ENCODE measurements around the gene CRABP1.

Gene CRABP1

DNA sequence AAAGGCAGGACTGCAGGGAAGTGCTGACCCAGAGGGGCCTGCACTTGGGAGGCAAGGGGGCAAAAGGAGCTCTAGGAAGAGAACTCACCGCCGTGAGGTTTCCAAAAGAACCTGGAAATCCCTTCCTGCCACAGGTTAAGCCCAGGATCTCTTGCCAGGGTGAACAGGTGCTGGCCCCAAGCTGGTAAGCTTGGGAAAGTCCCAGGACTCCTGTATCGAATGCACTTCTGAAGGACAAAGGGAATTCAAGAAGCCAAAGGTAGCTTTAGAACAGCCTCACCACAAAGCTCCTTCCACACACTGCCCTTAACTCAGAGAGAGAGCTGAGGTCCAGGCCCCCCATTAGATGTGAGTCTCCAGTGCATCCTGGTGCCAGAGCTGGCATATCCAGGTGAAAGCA is 28.9 kb upstream of the CRABP1 start:
- H3K4me3 ChIP-seq (ENCODE audit: low read depth, low read length), result no peak overlapping the region
- TF ChIP-seq, protein P1, sequence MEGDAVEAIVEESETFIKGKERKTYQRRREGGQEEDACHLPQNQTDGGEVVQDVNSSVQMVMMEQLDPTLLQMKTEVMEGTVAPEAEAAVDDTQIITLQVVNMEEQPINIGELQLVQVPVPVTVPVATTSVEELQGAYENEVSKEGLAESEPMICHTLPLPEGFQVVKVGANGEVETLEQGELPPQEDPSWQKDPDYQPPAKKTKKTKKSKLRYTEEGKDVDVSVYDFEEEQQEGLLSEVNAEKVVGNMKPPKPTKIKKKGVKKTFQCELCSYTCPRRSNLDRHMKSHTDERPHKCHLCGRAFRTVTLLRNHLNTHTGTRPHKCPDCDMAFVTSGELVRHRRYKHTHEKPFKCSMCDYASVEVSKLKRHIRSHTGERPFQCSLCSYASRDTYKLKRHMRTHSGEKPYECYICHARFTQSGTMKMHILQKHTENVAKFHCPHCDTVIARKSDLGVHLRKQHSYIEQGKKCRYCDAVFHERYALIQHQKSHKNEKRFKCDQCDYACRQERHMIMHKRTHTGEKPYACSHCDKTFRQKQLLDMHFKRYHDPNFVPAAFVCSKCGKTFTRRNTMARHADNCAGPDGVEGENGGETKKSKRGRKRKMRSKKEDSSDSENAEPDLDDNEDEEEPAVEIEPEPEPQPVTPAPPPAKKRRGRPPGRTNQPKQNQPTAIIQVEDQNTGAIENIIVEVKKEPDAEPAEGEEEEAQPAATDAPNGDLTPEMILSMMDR (IDR thresholded peaks at IDR 0.05; ENCODE audit: borderline replicate concordance, insufficient read depth, low read depth, low read length), result no peak

DNA sequence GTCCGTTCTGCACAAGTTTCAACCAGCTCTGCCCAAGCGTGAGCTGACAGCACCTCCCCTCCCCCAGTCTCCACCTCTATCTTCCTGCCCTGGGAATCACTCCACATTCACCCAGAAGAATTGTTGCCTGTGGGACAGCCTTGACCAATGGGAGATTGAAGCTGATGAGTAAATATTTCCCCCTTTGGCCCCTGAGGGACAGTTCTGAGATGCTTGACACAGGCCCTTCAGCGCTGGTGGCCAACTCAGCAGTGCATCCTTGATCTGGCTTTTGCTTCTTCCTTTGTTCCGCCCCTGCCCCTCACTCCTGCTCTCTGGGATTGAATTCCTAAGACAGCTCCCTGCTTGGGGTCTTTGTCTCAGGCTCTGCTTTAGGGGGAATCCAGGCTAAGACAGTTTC is 27.6 kb upstream of the CRABP1 start:
- TF ChIP-seq, protein P1 (IDR thresholded peaks at IDR 0.05; ENCODE audit: borderline replicate concordance, insufficient read depth, low read depth, low read length), result no peak

GRCh38 chr15:78312957-78313356 is 27.2 kb upstream of the CRABP1 start:
- H3K4me3 ChIP-seq (ENCODE audit: low read depth, low read length), result no peak overlapping the region
- TF ChIP-seq, protein P1 (IDR thresholded peaks at IDR 0.05; ENCODE audit: borderline replicate concordance, insufficient read depth, low read depth, low read length), result no peak

More for the DNA sequence above, 27.6 kb upstream of the CRABP1 start:
- no peak overlapping the region for H3K4me3 ChIP-seq (ENCODE audit: low read depth, low read length)

DNA sequence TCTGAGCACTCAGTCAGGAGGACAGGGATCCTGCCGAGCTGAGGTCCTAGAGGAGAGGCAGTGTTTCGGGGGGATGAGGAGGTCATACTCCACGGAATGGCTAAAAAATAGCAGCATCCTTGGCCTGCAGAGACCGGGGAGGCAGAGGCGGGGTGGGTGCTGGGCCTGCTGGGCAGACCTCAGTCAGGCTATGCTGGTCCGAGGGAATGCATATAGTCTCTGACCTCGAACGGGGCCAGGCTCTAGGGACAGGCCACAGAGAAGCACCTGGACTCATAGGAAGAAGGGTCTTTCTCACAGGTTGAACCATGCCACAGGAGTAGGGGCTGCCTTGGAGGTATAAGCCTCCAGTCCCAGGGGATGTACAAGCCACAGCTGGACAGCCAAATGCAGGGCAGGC is 26.8 kb upstream of the CRABP1 start:
- TF ChIP-seq, protein P1 (IDR thresholded peaks at IDR 0.05; ENCODE audit: borderline replicate concordance, insufficient read depth, low read depth, low read length), result no peak

GRCh38 chr15:78314181-78314581 is 26.0 kb upstream of the CRABP1 start:
- no peak overlapping the region for H3K4me3 ChIP-seq (ENCODE audit: low read depth, low read length)
- TF ChIP-seq, protein P1 (IDR thresholded peaks at IDR 0.05; ENCODE audit: borderline replicate concordance, insufficient read depth, low read depth, low read length), result no peak

More for the DNA sequence above, 26.8 kb upstream of the CRABP1 start:
- no peak overlapping the region for H3K4me3 ChIP-seq (ENCODE audit: low read depth, low read length)

GRCh38 chr15:78315686-78316282 is 24.4 kb upstream of the CRABP1 start:
- TF ChIP-seq, protein P1 (IDR thresholded peaks at IDR 0.05; ENCODE audit: borderline replicate concordance, insufficient read depth, low read depth, low read length), result peak; percentile 31; the same call in 1 of the 2 replicates
- no peak overlapping the region for H3K4me3 ChIP-seq (ENCODE audit: low read depth, low read length)

DNA sequence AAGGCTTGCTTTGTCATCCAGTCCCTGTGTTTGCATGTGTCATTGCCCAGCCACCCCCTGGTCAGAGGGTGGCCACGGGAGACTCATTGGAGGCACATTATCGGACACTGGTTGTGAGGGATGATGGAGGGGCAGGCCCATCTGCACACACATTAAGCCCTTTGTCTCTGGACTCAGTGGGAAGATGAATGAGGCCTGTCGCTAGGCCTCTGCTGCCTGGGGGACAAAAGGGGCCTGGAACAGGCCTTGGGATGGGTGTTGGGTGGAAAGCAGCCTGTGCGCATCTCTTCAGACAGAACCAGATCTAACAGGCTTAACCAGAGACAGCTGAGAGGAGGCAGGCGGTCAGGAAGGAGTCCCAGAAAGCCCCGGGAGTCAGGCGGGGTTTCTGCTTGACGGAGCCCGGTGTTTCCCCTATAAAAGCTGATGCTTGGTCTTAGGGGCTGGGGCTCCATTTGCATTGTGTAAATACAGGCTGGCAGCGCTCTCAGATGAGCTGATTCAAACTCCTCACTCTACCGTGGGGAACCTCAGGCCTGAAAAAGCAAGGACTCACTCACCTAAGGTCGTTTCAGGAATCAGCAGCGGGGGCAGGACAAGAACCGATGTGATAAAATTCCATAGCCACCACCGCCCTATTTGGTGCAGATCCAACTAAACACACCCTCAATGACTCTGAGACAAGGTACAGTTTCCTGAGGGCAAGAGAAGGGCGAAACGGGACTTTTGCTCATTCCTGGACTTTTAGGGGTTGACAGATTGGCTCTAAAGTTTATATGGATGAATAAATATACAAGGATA is 23.7 kb upstream of the CRABP1 start:
- TF ChIP-seq, protein P1 (IDR thresholded peaks at IDR 0.05; ENCODE audit: borderline replicate concordance, insufficient read depth, low read depth, low read length), result no peak
- no peak overlapping the region for H3K4me3 ChIP-seq (ENCODE audit: low read depth, low read length)
